ENCODE results near the gene ACAP3. TPM values are rescaled to one million over a fixed set of nuclear protein-coding genes. Genes with fewer than 3 reads are reported as not detected.
A peak's percentile ranks its signal among the peaks of the same experiment; 100 is the strongest.

Gene ACAP3
- total and polyA plus RNA-seq, 2 of the 4 experiments (the other 2 are of a cell fraction), result 13.3 to 58.2 TPM

- DNase-seq (no peak), ATAC-seq (ENCODE audit: low read depth) (no peak)
- no peak overlapping the region for H4K91ac ChIP-seq (ENCODE audit: insufficient read depth, low read depth, low read length)
- 94% methylated on average over 13 of the region's 22 CpGs; no CpG with 5 or more reads in 1 of the 2 experiments for WGBS, 2 experiments (ENCODE audit: extremely low coverage in 2 of 2, insufficient read length in 1 of 2)
- H3K4me1 ChIP-seq (ENCODE audit: control insufficient read depth, insufficient read depth, low read length), result peaks cover 11% of the 10 kb centered on the region
- no peak overlapping the region for H3K4me3 ChIP-seq (ENCODE audit: insufficient read depth, low read depth, low read length)
- H2AK9ac ChIP-seq (replicated peaks; ENCODE audit: low read depth, low read length, poor library complexity), result peak overlapping the region; percentile 72
- peaks cover 12 to 49% of the 10 kb centered on the region in 2 experiments for H3K79me1 ChIP-seq (ENCODE audit: low read depth in 1 of 2, low read length in 2 of 2)
- H2AFZ ChIP-seq (replicated peaks; ENCODE audit: low read length, poor library complexity), result no peak overlapping the region
- in situ Hi-C loops (cut with MboI; ENCODE audit: low sequenced_read_pairs) (no loop called here), intact Hi-C loops (cut with micrococcal nuclease) (no loop called here), dilution Hi-C loops (cut with HindIII; ENCODE audit: low sequenced_read_pairs, unreplicated experiment) (no loop called here)
- H3K9ac ChIP-seq (ENCODE audit: low read depth, low read length), result no peak overlapping the region
- H3K27ac ChIP-seq (ENCODE audit: insufficient read depth, low read length), result no peak overlapping the region
- peaks cover 43% of the 10 kb centered on the region for H4K20me1 ChIP-seq (ENCODE audit: insufficient read depth, low read length)
- no peaks in the 10 kb centered on the region for H3K27me3 ChIP-seq (ENCODE audit: control insufficient read depth, insufficient read depth, low read length)
- no peak overlapping the region for H3K56ac ChIP-seq (ENCODE audit: extremely low read depth, insufficient read depth, low read length)
- no peak overlapping the region for H2AK5ac ChIP-seq (ENCODE audit: low read depth, low read length)
- CTCF ChIA-PET, result no interaction called here
- H3K14ac ChIP-seq (replicated peaks; ENCODE audit: low read depth, low read length), result no peak overlapping the region
- no peak overlapping the region for H2BK20ac ChIP-seq (ENCODE audit: low read depth, low read length)
- POLR2A ChIA-PET (ENCODE audit: unreplicated experiment), result interaction anchor here (0.6 kb wide), 2 partner anchors 59 to 64 kb away, joined by 3 to 4 read pairs; partner anchors contain the start of gene AURKAIP1
- no peak overlapping the region for H4K5ac ChIP-seq (ENCODE audit: low read depth, low read length)
- H3K9me1 ChIP-seq (ENCODE audit: insufficient read depth, low read length), result peaks cover 3% of the 10 kb centered on the region
- BruUV-seq (replicated peaks), result no TSS peak
- H2BK5ac ChIP-seq (ENCODE audit: low read depth, low read length, poor library complexity, severe bottlenecking), result no peak overlapping the region
- peaks cover 58% of the 10 kb centered on the region for H3K36me3 ChIP-seq (ENCODE audit: control insufficient read depth, insufficient read depth, low read length)
- H4K8ac ChIP-seq (ENCODE audit: low read depth in 2 of 2, low read length in 2 of 2), result no peak overlapping the region
- H3K9me3 ChIP-seq (ENCODE audit: control insufficient read depth, insufficient read depth, low read length), result no peaks in the 10 kb centered on the region
- H3K23ac ChIP-seq (ENCODE audit: low read depth, low read length), result no peak overlapping the region
- TF ChIP-seq CEBPB (IDR thresholded peaks at IDR 0.05; ENCODE audit: low read depth, low read length) (no peak), BHLHE40 (IDR thresholded peaks at IDR 0.05; ENCODE audit: low read depth, low read length) (no peak), RAD21 (IDR thresholded peaks at IDR 0.05; ENCODE audit: low read length) (no peak), RFX5 (IDR thresholded peaks at IDR 0.05; ENCODE audit: low read depth, low read length) (no peak), SMC3 (IDR thresholded peaks at IDR 0.05; ENCODE audit: low read depth, low read length) (no peak), MAFK (IDR thresholded peaks at IDR 0.05; ENCODE audit: low read depth, low read length) (no peak), RCOR1 (IDR thresholded peaks at IDR 0.05; ENCODE audit: insufficient replicate concordance, low read length) (no peak), ELK1 (IDR thresholded peaks at IDR 0.05; ENCODE audit: borderline replicate concordance, low read depth, low read length) (no peak), FOS (IDR thresholded peaks at IDR 0.05; ENCODE audit: low read depth, low read length) (no peak), USF2 (IDR thresholded peaks at IDR 0.05; ENCODE audit: low read depth, low read length) (no peak)
- H3K4me2 ChIP-seq (ENCODE audit: low read depth, low read length), result no peak overlapping the region
- no peak overlapping the region for H2BK15ac ChIP-seq (ENCODE audit: low read depth, low read length)
- H2BK120ac ChIP-seq (ENCODE audit: low read depth, low read length), result no peak overlapping the region
- H3K4ac ChIP-seq (ENCODE audit: low read depth, low read length), result no peak overlapping the region
- no peak overlapping the region for H3K18ac ChIP-seq (ENCODE audit: low read depth, low read length)
These were observed 3.7 kb upstream of the ACAP3 start for GRCh38 chr1:1311107-1312104.
